Loucy (cell line): ENCODE data around the gene TMEM132C.

Source experiments
- CTCF ChIP-seq: fragments of 200-600 bp; sonication (generic); conservative IDR thresholded peaks from 2 replicates; pipeline ENCODE4 v1.5.1; 2014; ENCODE audit warnings: mild to moderate bottlenecking, antibody characterized with exemption, low read length
- EZH2phosphoT487 ChIP-seq: fragments of 200-600 bp; IDR thresholded peaks from 2 replicates; pipeline ENCODE4 v1.6.1; 2018; ENCODE audit warnings: antibody characterized with exemption, mild to moderate bottlenecking, moderate library complexity, borderline replicate concordance

- TF ChIP-seq CTCF (no peak), EZH2phosphoT487 (no peak)
Measured at GRCh38 chr12:128459067-128459466, 192.1 kb downstream of the TMEM132C start.
